Activated CD4-positive, alpha-beta T cell treated with anti-CD3 and anti-CD28 coated beads for 4 hours (primary cell): ENCODE results near the gene C16orf74.

Experiments
- DNase-seq, 2 donors: peaks; one replicate each; pipeline ENCODE4 v3.0.0-alpha.2; 2020

The C16orf74 gene

GRCh38 chr16:85689950-85690320 lies 61.0 kb downstream of the C16orf74 start:
- DNase-seq, result no peak

GRCh38 chr16:85689285-85689949 lies 61.5 kb downstream of the C16orf74 start:
- DNase-seq, result no peak

- DNase-seq, result peak; percentile 87 to 90
Measured at GRCh38 chr16:85688586-85689284, 62.2 kb downstream of the C16orf74 start, which contains the start of gene GINS2. TSS of gene GINS2 (minus strand) at chr16:85688954. CDS start at chr16:85688898, 56 bp downstream.

- no peak for DNase-seq
Measured at GRCh38 chr16:85687651-85688471, 63.0 kb downstream of the C16orf74 start.

- peak in 1 of 2 donors; percentile 12 for DNase-seq
Measured at GRCh38 chr16:85686912-85687591, 63.8 kb downstream of the C16orf74 start.

- no peak for DNase-seq
Measured at GRCh38 chr16:85685251-85685650, 65.6 kb downstream of the C16orf74 start.

GRCh38 chr16:85683363-85683762 lies 67.5 kb downstream of the C16orf74 start:
- DNase-seq, result no peak

GRCh38 chr16:85682516-85682915 lies 68.4 kb downstream of the C16orf74 start:
- DNase-seq, result no peak

- no peak for DNase-seq
Measured at GRCh38 chr16:85681255-85681654, 69.6 kb downstream of the C16orf74 start.

GRCh38 chr16:85680352-85680944 lies 70.4 kb downstream of the C16orf74 start:
- no peak for DNase-seq

GRCh38 chr16:85679870-85680269 lies 71.0 kb downstream of the C16orf74 start:
- DNase-seq, result no peak

GRCh38 chr16:85678821-85679220 lies 72.1 kb downstream of the C16orf74 start:
- no peak for DNase-seq

GRCh38 chr16:85678016-85678415 lies 72.9 kb downstream of the C16orf74 start:
- no peak for DNase-seq

- no peak for DNase-seq
Measured at GRCh38 chr16:85677383-85677967, 73.4 kb downstream of the C16orf74 start.

GRCh38 chr16:85676466-85676865 lies 74.4 kb downstream of the C16orf74 start:
- no peak for DNase-seq

- DNase-seq, result no peak
Measured at GRCh38 chr16:85675251-85675874, 75.5 kb downstream of the C16orf74 start.

GRCh38 chr16:85674828-85675227 lies 76.1 kb downstream of the C16orf74 start:
- DNase-seq, result no peak

GRCh38 chr16:85674418-85674755 lies 76.5 kb downstream of the C16orf74 start:
- no peak for DNase-seq

GRCh38 chr16:85673529-85674417 lies 77.1 kb downstream of the C16orf74 start:
- no peak for DNase-seq

GRCh38 chr16:85670840-85671239 lies 80.1 kb downstream of the C16orf74 start:
- DNase-seq, result no peak
